Fibroblast of lung (primary cell): ENCODE results near the gene ECT2. TPM values are rescaled to one million over a fixed set of nuclear protein-coding genes. Genes with fewer than 3 reads are reported as not detected.

ENCODE experiments used
- DNase-seq, 2 donors: peaks; one replicate each; pipeline versions ENCODE4 v3.0.0 to v3.0.0-alpha.2; 2010; ENCODE audit warnings: low read depth in 2 of 2
- H2AFZ ChIP-seq: 2 replicates; pipeline ENCODE4 v1.5.1; 2012; ENCODE audit warnings: low read length, control low read depth, inconsistent platforms
- H3K27ac ChIP-seq: 2 replicates; pipeline ENCODE4 v1.5.1; 2011; ENCODE audit warnings: low read length, control low read depth; ENCODE audit not compliant: insufficient read depth
- H3K27me3 ChIP-seq: 2 replicates; pipeline ENCODE4 v1.5.1; 2011; ENCODE audit warnings: mild to moderate bottlenecking, low read length; ENCODE audit not compliant: control insufficient read depth, insufficient read depth
- H3K36me3 ChIP-seq: 2 replicates; pipeline ENCODE4 v1.5.1; 2011; ENCODE audit warnings: low read length; ENCODE audit not compliant: control insufficient read depth, insufficient read depth
- H3K4me1 ChIP-seq: 2 replicates; pipeline ENCODE4 v1.5.1; 2011; ENCODE audit warnings: low read length; ENCODE audit not compliant: control insufficient read depth, insufficient read depth; ENCODE audit errors: extremely low read depth
- H3K4me2 ChIP-seq: 2 replicates; pipeline ENCODE4 v1.5.1; 2011; ENCODE audit warnings: low read length, control low read depth; ENCODE audit not compliant: insufficient read depth; ENCODE audit errors: extremely low read depth
- H3K4me3 ChIP-seq, 4 experiments: fragments of 200-600 bp in 1 of 4; sonication (generic) in 1 of 4; replicated peaks in 1 of 4; 2 replicates each; pipeline ENCODE4 v1.5.1; 2011 to 2016; ENCODE audit warnings: low read length in 4 of 4, low read depth in 3 of 4, mild to moderate bottlenecking in 3 of 4, control low read depth in 2 of 4, inconsistent platforms in 1 of 4, mixed read lengths in 1 of 4; ENCODE audit not compliant: insufficient read depth in 1 of 4; ENCODE audit errors: control extremely low read depth in 1 of 4
- H3K79me2 ChIP-seq: 2 replicates; pipeline ENCODE4 v1.5.1; 2012; ENCODE audit warnings: mild to moderate bottlenecking, low read length, inconsistent platforms; ENCODE audit not compliant: control insufficient read depth, insufficient read depth
- H3K9ac ChIP-seq: 2 replicates; pipeline ENCODE4 v1.5.1; 2011; ENCODE audit warnings: mild to moderate bottlenecking, low read length, control low read depth; ENCODE audit not compliant: insufficient read depth
- H3K9me3 ChIP-seq: 2 replicates; pipeline ENCODE4 v1.5.1; 2012; ENCODE audit warnings: low read depth, low read length; ENCODE audit not compliant: control insufficient read depth, insufficient read depth
- H4K20me1 ChIP-seq: 2 replicates; pipeline ENCODE4 v1.5.1; 2011; ENCODE audit warnings: low read length; ENCODE audit not compliant: control insufficient read depth, insufficient read depth; ENCODE audit errors: extremely low read depth
- EZH2 ChIP-seq: IDR thresholded peaks from 2 replicates; pipeline ENCODE4 v1.5.1; 2012; ENCODE audit warnings: low read length, control low read depth, mild to moderate bottlenecking; ENCODE audit errors: missing control alignments
- polyA plus RNA-seq, 2 donors: library from polyadenylated mRNA; depleted of rRNA in 1 of 2; stranded (reverse) in 1 of 2; unstranded in 1 of 2; fragments of >200 nt; gene quantifications; 2 replicates each; pipeline ENCODE4 v1.2.1, GENCODE V29; 2011 to 2012; ENCODE audit warnings: missing spikeins in 1 of 2
- total RNA-seq: library from RNA; depleted of rRNA; stranded (reverse); fragments of >200 nt; gene quantifications from 2 replicates; pipeline ENCODE4 v1.2.1, GENCODE V29; 2014
- TF ChIP-seq, protein P1 (sequence below), 2 donors: IDR thresholded peaks in 1 of 2; conservative IDR thresholded peaks in 1 of 2; 1 replicate in 1 of 2; 2 replicates in 1 of 2; pipeline ENCODE4 v1.5.1; 2011 to 2012; ENCODE audit warnings: low read length in 2 of 2, control low read depth in 1 of 2, inconsistent platforms in 1 of 2, low read depth in 1 of 2, mild to moderate bottlenecking in 1 of 2

Gene ECT2
- total and polyA plus RNA-seq, 2 donors (not counting 1 experiment from before 2014, with no cell fraction given) = 20.5 to 34.5 TPM

DNA sequence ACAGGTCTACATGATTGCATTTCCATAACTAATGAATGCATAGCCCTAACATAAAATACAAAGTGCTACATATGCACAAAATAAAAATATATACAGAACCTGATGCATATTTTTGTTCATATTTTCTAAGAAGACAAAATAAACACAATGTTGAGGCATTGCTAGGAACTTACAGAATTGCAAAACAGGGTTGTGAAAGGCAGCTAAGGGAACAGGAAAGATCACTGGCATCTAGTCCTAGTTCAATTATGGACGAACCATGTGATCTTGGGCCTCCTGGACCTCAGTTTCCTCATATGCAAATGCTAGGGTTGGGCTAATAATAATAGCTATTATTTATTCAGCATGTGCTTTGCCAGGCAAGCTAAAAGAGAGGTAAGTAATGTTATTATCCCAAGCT, 24.1 kb upstream of the ECT2 start:
- Histone ChIP-seq H2AFZ (no peak overlapping the region), H3K36me3 (no peaks in the 10 kb centered on the region), H3K9me3 (no peaks in the 10 kb centered on the region), H3K27ac (no peak overlapping the region), H3K4me2 (no peak overlapping the region), H3K4me3 (no peak overlapping the region), H3K9ac (no peak overlapping the region), H3K79me2 (no peaks in the 10 kb centered on the region), H3K4me1 (no peaks in the 10 kb centered on the region), H4K20me1 (no peaks in the 10 kb centered on the region), H3K27me3 (no peaks in the 10 kb centered on the region)
- TF ChIP-seq EZH2 = no peak
- TF ChIP-seq, protein P1, sequence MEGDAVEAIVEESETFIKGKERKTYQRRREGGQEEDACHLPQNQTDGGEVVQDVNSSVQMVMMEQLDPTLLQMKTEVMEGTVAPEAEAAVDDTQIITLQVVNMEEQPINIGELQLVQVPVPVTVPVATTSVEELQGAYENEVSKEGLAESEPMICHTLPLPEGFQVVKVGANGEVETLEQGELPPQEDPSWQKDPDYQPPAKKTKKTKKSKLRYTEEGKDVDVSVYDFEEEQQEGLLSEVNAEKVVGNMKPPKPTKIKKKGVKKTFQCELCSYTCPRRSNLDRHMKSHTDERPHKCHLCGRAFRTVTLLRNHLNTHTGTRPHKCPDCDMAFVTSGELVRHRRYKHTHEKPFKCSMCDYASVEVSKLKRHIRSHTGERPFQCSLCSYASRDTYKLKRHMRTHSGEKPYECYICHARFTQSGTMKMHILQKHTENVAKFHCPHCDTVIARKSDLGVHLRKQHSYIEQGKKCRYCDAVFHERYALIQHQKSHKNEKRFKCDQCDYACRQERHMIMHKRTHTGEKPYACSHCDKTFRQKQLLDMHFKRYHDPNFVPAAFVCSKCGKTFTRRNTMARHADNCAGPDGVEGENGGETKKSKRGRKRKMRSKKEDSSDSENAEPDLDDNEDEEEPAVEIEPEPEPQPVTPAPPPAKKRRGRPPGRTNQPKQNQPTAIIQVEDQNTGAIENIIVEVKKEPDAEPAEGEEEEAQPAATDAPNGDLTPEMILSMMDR (conservative IDR thresholded peaks at IDR 0.05 in 1 of 2, IDR thresholded peaks at IDR 0.05 in 1 of 2; ENCODE audit: low read depth in 1 of 2, low read length in 2 of 2) = no peak
- peak in 1 of 2 donors; percentile 21 for DNase-seq

DNA sequence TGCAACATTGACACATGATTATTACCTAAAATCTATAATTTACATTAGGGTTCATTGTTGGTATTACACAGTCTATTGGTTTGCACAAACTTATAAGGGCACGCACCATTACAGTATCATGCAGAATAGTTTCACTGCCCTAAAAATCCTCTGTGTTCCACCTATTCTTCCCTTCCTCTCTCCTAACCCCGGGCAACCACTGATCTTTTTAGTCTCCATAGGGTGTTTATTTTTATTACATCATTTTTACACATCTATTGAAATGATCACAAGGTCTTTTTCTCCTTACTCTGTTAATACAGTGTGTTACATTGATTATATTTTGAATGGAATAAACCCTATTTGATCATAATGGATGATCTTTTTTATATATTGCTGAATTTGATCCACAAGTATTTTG, 15.5 kb upstream of the ECT2 start:
- no peaks in the 10 kb centered on the region for H4K20me1 ChIP-seq
- TF ChIP-seq, protein P1 (conservative IDR thresholded peaks at IDR 0.05 in 1 of 2, IDR thresholded peaks at IDR 0.05 in 1 of 2; ENCODE audit: low read depth in 1 of 2, low read length in 2 of 2) = no peak
- no peak for TF ChIP-seq EZH2
- H3K4me2 ChIP-seq = no peak overlapping the region
- no peak overlapping the region for H3K4me3 ChIP-seq
- H3K27ac ChIP-seq = no peak overlapping the region
- no peaks in the 10 kb centered on the region for H3K9me3 ChIP-seq
- H3K4me1 ChIP-seq = no peaks in the 10 kb centered on the region
- no peak overlapping the region for H2AFZ ChIP-seq
- H3K9ac ChIP-seq = no peak overlapping the region
- no peaks in the 10 kb centered on the region for H3K27me3 ChIP-seq
- no peaks in the 10 kb centered on the region for H3K36me3 ChIP-seq
- DNase-seq = no peak
- no peaks in the 10 kb centered on the region for H3K79me2 ChIP-seq

DNA sequence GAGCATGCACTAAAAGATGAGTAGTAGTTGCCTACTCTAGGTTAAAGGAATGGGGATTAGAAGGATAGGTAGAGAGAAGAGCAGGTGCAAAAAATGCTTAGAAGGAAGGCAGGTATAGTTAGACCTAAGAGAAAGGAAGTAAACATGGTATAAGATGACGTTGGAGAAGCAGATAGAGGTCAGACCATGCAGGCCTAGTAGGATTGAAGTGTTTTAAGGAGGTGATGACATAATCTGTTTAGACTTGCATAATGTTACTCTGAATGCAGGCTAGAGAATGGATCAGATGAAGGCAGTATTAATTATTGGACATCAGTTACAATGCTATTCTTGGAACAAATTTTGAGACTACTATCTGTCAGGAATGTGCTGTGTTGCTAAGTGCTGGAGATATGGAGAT, 11.1 kb upstream of the ECT2 start:
- Histone ChIP-seq H3K9ac (no peak overlapping the region), H3K4me2 (no peak overlapping the region), H3K9me3 (no peaks in the 10 kb centered on the region), H2AFZ (no peak overlapping the region), H3K4me3 (no peak overlapping the region), H3K27me3 (no peaks in the 10 kb centered on the region), H3K27ac (no peak overlapping the region), H3K4me1 (no peaks in the 10 kb centered on the region), H3K79me2 (no peaks in the 10 kb centered on the region), H4K20me1 (no peaks in the 10 kb centered on the region), H3K36me3 (no peaks in the 10 kb centered on the region)
- no peak for DNase-seq
- TF ChIP-seq, protein P1 (conservative IDR thresholded peaks at IDR 0.05 in 1 of 2, IDR thresholded peaks at IDR 0.05 in 1 of 2; ENCODE audit: low read depth in 1 of 2, low read length in 2 of 2) = no peak
